GM10847 (cell line): ENCODE measurements around the gene WBP1L.

Experiments used
- POLR2A ChIP-seq: IDR thresholded peaks from 2 replicates; pipeline ENCODE4 v1.6.1; 2011; ENCODE audit not compliant: insufficient read length; ENCODE audit errors: extremely low read depth

WBP1L gene

DNA sequence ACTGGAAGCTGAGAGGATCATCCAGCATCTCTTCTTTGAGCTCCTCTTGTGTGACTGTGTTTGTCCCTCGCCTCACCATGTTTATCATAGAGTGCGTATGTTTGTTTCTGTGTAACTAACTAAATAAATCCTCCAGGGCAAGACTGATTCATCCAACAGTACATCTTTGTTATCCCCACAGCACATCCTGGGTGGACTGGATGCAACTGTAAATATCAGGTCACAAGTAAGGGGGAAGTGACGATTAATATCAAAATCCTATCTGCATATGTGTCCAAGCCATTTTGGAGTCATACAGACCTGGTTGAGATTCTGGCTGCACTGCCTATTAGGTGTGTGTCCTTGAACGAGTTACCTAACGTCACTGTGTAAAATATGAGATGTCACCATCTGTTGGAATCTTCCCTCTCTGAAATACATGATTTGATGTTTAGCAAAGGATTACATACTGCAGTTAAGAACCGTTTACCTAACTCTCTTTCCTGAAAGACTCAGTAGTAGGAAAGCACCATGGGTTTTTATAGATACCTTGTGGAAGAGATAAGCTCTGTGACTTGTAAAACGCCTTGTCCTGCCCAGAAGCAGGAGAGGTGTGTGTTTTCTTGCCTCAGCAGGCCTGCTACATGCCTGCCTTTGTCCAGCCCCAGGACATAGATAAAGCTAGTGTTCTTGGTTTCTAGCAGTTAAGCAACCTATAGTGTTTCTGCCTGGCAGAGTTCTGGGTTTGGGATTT lies 25.8 kb downstream of the WBP1L start:
- TF ChIP-seq POLR2A: no peak

DNA sequence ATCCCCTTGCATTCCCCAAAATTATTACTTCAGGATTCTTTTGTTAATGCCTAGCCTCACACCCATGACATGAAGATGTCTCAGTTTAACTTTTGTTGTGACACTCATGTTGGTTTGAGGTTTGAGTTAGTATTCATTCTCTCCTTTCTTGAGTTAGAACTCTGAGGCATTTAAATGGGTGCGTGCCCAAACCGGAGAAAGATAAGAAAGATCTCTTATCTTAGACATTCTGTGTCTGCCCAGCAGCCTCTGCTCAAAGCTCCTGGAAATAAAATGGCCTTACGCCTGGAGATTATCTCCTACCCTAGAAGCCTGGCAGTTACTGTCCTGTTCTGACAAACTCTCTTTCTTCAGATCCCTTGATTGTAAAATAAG lies 26.3 kb downstream of the WBP1L start:
- no peak for TF ChIP-seq POLR2A

DNA sequence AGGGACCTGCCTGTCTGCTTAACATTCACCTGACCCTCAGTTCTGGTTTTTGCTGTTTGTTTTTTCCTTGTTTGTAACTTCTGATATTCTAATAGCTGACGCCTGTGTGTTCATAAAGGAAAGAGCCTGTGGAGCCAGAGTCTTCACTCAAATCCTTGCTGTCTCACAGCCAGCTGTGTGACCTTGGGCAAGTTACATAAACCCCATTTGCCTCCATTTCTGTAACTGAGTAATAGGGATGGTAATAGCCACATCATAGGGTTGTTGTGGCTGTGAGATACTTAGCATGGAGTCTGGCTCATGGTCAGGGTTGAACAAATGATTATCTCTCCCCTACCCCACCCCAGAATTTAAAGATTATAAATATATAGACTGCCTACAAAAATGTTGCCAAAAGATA lies 27.0 kb downstream of the WBP1L start:
- no peak for TF ChIP-seq POLR2A

DNA sequence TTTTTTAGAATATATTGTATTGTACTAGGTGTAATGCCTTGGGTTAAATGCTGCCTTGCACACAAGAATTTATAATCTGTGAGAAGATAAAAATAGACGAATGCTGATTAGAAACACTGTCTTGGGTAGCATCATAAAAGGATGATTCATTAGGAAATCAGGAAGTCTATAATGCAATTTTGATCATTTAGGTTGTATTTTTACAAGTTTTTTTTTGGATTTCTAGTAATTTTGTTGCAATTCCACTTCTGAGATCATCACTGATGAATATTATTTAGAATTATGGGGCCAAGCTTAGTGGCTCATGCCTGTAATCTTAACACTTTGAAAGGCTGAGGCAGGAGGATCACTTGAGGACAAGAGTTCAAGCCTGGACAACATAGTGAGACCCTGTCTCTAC lies 29.6 kb downstream of the WBP1L start:
- TF ChIP-seq POLR2A: no peak

DNA sequence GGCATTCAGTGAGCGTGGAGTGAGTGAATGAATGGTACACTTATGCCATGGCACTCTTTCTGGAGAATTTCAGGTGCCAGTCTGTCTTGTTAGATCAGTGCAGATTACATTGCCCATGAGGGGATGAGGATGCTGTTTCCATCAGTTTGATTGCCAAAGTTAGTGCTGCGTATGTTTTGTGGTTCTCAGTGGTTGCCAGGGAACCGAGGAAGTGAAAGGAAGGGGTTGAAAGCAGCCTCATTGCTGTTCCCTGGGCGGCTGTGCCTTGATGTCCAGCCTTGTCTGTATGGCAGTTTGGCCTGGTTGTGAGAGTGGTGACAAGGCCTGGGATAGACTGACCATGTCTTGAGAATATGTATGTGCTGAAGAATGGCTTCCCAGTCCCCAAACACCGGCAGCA lies 30.2 kb downstream of the WBP1L start:
- no peak for TF ChIP-seq POLR2A

DNA sequence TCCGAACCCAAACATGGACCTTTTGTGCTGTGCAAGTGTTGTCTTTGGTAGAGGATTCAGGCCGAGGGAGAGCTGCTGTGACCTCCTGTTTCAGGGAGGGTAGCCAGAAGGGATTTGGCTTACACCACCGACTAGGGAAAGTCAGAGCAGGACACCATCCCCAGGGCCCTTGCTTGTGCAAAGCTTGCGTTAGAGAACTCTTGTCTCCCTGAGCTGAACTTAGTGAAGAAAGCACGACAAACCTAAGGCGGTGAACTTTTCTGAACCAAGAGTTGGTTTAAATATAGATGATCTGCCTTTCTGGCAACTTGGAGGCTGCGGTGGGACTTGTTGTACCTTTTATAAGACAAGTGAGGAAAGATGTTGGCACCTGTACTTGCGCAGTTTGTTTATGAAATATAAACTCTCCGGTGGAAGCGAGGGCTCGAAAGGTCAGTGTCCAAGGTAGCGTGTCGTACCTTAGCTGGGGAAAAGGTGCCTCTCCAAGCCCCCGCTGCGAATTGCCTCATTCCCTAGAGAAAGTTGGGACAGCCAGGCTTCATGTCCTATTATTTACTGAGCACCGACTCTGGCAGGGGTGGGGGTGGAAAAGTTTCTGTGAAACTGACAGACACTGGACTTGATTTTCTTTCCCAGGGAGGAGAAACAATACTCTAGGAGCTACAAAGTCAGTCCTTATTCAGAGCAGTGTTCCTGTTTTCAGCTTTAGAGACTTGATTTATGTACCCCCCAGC lies 31.6 kb downstream of the WBP1L start:
- no peak for TF ChIP-seq POLR2A

DNA sequence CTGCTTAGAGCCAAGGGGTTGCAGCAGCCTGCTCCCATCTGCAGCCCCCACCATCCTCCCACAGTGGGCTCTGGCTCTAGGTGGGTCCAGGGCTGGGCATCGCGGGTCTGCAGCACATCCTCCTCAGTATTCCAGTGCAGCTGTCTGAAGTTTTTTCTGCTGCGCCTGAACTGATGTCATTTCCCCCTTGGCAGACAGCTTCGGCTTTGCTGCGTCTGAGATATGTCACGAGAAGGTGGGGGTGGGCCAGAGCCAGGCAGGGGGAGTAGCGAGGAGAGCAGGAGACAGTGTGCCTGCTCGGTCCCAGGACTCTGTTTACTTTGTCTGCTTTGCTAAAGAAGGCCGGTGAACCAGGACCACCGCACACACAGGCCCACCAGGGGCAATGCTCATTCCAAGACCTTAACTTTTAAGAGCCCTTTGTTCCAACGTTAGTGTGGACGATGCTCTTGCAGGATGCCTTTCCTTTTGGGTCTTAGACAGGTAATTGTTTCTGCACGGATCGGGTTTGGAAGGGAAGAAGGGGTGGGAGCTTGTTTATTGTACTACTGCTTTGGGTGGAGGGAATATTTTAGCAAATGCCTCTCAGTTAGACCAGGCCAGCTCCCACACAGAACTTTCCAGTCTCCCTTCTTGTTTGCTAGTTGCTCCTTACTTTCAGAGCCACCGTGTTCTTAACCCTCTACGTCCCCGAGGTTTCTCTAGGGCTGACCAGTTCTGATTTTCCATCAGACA lies 32.4 kb downstream of the WBP1L start:
- no peak for TF ChIP-seq POLR2A

DNA sequence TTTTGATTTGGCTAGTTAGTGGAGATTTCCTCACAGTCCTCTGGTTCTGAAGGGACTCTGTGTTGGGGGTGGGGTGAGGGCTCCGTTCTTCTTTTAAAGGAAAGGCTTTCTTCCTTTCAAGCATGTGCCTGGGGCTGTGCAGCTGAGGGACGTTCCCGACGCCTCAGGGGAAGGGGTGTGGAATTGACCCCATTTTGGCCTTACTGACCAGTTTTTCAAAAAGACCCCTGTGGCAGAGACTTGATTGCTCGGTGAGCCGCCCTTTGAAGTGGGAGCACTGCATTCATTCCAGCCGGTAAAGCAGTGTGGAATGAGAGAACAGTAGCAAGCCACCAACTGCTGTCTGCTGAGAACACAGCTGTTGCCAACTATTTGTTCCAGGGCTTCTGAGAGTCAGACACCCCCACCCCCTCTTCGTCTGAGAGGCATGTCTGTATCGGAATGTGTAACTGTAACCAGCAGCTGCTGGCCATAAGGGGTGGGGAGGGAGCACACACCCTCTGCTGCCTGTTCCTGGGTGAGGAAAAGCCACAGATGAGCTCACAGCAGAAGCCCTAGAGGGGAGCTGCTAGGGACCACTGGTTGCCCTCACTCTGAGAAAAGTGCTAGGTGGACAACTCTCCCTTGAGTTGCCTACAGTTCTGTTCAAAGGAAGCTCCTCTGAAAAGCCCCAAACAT lies 33.2 kb downstream of the WBP1L start:
- TF ChIP-seq POLR2A: no peak

DNA sequence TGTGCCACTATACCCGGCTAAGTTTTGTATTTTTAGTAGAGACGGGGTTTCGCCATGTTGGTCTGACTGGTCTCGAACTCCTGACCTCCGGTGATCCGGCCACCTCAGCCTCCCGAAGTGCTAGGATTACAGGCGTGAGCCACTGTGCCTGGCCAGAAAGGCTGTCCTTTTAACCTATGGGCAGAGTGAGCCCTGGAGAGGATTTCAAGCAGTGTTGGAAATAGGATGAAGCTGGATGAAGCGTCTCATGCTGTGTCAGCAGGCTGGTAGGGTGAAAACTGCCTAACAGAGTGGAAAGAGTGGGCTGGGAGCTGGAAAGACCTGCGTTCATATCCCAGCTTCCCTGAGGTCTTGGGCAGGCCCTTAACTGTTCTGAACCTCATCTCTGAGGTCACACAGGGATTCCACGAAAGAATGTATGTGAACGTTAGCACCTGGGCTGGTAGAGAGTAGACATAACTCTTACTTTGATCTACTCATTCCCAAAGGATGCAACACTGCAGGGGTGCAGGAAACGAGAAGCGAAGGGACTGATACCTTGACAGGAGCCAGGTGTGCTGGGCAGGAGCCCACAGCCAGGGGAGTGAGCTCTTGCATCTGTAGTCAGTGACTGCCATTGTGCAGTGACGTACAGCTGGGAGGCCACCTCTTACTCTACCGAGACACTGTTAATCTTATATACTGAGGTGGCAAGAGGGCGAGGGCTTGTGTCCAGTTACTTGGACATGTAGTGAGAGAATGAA lies 34.1 kb downstream of the WBP1L start:
- TF ChIP-seq POLR2A: no peak

DNA sequence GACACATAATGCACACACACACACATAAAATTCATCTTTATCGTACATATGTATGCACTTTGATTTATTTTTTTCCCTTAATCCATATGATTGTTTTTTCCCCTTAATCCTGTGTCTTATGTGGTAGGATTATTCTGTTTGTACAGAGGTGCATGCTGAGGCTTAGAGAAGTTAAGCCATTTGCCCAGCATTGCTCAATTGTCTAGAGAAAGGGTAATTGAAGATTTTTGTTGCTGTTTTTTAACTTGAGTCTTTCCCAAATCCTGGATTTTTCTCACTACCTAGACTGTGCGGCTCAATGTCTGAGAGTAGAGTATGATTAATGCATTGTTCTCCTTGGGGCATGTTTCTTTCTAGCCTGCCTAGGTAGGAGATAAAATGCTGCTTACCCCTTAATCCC lies 35.0 kb downstream of the WBP1L start:
- TF ChIP-seq POLR2A: no peak

DNA sequence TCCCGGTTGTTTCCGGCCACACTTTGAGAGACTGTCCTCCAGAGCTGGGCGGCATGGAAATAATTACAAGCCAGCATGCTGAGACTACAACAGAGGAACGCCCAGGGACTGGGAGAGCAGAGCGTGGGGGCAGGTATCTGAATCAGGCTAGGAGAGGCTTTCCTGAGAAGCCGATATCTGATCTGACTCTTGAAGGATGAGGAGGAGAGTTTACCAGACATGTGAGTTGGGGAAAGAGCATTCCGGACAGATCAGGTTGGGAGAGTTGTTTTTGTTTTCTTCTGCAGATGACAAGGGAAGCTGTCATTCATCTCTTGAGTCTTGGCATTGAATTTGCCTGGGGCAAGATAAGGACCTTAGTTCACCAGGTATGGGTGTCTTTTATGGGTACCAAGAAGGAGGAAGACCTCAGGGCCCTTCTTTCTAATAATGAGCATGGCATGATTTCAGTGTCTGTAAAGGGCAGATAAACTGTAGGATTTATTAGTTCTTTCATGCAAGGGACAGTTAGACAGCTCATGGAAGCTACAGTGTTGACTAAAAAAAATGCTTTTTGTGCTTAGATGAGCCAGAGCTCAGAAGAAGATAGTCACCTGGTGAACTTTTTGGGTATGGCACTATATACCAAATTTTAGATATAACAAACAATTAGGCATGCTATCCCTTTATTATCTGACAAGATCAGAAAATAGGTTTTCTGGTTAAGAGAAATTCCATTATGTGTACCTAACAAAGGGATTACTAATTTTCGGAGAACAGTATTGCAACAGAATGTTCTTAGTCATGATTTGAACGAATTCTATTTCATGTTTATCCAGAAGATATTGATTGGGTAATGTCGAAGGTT lies 36.2 kb downstream of the WBP1L start:
- no peak for TF ChIP-seq POLR2A

DNA sequence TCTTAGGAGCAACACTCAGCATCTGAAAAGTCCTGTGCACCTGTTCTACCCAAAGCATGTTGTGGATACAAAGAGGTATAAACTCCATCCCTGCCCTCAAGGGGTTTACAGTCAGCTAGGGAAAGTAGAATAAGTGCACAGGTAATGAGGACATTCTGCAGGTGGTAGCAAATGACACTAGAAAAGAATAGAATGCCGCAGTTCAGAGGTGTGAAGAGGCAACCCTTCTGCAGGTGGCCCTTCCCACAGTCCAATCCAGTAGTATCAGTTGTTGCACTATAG lies 36.7 kb downstream of the WBP1L start:
- TF ChIP-seq POLR2A: no peak

DNA sequence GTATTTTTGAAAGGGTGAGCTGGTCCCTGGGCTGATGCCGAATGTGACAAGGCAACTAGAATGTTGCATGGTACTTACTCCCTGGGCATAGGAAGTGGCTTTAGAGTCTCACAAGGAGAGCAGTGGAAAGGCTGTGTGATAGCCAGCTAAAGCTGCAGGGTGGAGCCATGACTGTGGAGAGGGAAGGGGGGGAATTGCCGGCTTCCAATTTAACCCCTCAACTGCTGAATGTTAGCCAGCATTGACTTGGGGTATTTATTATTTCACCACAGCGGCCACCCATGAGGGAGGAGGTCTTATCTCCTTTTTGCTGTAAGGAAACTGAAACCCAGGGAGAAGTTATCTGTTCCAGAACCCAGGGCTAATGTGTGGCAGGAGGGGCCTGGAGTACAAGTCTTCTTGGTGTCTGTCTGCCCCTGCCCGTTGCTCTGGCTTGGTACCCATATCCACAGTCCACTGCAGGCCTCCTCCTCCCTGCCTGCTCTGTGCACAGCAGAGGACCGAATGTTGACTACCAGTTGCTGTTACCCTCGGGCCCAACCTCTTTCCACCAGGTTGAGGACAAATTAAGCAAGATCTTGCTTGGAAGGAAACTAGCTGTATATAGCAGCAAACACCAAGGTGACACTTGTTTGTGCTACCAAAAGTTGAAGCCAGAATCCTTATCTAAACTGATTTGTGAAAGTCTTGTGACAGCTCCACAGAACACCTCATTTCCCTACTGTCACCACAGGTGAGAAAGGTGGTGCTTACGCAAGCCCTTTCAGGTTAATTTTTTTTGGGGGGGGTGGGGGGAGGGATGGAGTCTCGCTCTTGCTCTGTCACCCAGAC lies 37.6 kb downstream of the WBP1L start:
- no peak for TF ChIP-seq POLR2A
